IPS DF 6.9 (cell line): ENCODE results near the gene ITPR1.

ENCODE experiments used
- DNase-seq: peaks from one replicate; pipeline ENCODE4 v3.0.0-alpha.2; 2013; ENCODE audit warnings: low read depth, low spot score
- H3K27ac ChIP-seq: one replicate; pipeline ENCODE4 v1.5.1; 2013; ENCODE audit warnings: low read length, control low read depth
- H3K27me3 ChIP-seq: 2 replicates; pipeline ENCODE4 v1.6.1; 2013; ENCODE audit warnings: mild to moderate bottlenecking, low read length; ENCODE audit not compliant: control insufficient read depth, insufficient read depth
- H3K36me3 ChIP-seq: 2 replicates; pipeline ENCODE4 v1.6.1; 2013; ENCODE audit warnings: low read length; ENCODE audit not compliant: control insufficient read depth, insufficient read depth
- H3K4me1 ChIP-seq: 2 replicates; pipeline ENCODE4 v1.6.1; 2013; ENCODE audit warnings: low read length; ENCODE audit not compliant: control insufficient read depth, insufficient read depth
- H3K4me3 ChIP-seq: 2 replicates; pipeline ENCODE4 v1.5.1; 2013; ENCODE audit warnings: mild to moderate bottlenecking, low read length
- H3K9me3 ChIP-seq: 2 replicates; pipeline ENCODE4 v1.6.1; 2013; ENCODE audit warnings: low read length, inconsistent platforms; ENCODE audit not compliant: control insufficient read depth, insufficient read depth
- WGBS: extraction: QIAGEN DNeasy Blood & Tissue Kit; methylation state at CpG from one replicate; pipeline ENCODE4 v1.1.7; 2013; ENCODE audit warnings: mixed read lengths, missing lambda C conversion rate; ENCODE audit not compliant: insufficient read length, insufficient coverage; 5-methylcytosine and 5-hydroxymethylcytosine counted together

ITPR1 gene

DNA sequence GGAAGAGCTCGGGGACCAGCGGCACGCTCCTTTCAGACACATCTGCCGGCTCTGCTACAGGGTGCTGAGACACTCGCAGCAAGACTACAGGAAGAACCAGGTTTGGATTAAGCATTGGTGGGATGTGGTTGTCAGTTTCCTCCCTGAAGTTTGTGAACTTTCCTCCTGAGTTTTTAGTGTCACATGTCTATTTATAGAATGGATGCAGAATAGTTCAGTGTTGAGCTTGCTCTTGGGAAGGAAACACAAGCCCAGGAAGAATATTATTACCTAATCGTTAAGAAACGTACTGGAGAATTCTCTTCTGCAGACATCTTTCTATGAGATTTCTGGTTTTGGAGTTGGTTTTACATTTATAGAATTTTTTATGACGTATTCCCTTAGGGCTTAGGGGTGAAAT lies 172.0 kb downstream of the ITPR1 start:
- Histone ChIP-seq H3K4me1 (no peaks in the 10 kb centered on the region), H3K36me3 (no peaks in the 10 kb centered on the region), H3K4me3 (no peak overlapping the region), H3K27ac (no peak overlapping the region), H3K27me3 (no peaks in the 10 kb centered on the region), H3K9me3 (no peaks in the 10 kb centered on the region)
- DNase-seq = no peak
- no CpG with 5 or more reads among the region's 8 CpGs for WGBS

DNA sequence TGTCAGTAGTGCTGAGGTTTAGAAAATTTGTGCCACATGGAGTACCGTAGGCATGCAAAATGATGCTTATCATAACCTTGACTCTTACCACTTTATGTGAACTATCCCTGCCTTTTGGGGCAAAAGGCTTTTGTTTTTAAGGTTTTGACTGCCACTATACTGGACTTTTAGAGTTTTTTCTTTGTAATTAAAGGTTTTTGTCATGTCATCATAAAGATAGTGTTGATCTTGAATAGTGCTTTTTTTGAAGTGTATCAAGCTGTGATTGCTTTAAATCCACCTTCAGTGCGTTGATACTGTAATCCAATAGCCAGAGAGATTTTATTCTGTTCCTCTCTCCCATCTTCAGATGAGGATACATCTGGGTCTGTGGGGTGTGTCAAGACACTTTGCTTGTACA lies 172.9 kb downstream of the ITPR1 start:
- H3K36me3 ChIP-seq = no peaks in the 10 kb centered on the region
- H3K4me1 ChIP-seq = no peaks in the 10 kb centered on the region
- no peaks in the 10 kb centered on the region for H3K27me3 ChIP-seq
- no CpG with 5 or more reads among the region's 2 CpGs for WGBS
- H3K27ac ChIP-seq = no peak overlapping the region
- no peak overlapping the region for H3K4me3 ChIP-seq
- no peak for DNase-seq
- no peaks in the 10 kb centered on the region for H3K9me3 ChIP-seq

DNA sequence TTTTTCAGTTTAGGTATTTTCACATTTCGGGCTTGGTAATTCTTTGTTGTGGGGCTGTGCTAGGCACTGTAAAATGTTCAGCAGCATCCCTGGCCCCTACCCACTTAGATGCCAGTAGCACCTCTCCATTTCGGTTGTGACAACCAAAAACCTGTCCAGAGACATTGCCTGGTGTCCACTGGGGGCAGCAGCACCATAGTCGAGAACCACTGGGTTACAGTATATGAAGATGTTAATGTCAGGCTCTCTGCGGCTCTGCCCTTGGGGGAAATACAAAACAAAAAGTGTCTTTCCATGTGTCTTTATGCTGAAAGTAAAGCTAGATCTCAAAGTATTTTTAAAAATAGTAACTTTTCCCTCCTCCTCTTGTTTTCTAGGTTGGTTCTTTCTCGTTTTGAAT lies 177.2 kb downstream of the ITPR1 start:
- no peaks in the 10 kb centered on the region for H3K9me3 ChIP-seq
- no peaks in the 10 kb centered on the region for H3K4me1 ChIP-seq
- no CpG with 5 or more reads among the region's 5 CpGs for WGBS
- 0 out of 2 replicates have a peak, but pooled peaks cover 4% of the 10 kb centered on the region for H3K36me3 ChIP-seq
- H3K4me3 ChIP-seq = no peak overlapping the region
- no peaks in the 10 kb centered on the region for H3K27me3 ChIP-seq
- peak; percentile 13 for DNase-seq
- no peak overlapping the region for H3K27ac ChIP-seq

DNA sequence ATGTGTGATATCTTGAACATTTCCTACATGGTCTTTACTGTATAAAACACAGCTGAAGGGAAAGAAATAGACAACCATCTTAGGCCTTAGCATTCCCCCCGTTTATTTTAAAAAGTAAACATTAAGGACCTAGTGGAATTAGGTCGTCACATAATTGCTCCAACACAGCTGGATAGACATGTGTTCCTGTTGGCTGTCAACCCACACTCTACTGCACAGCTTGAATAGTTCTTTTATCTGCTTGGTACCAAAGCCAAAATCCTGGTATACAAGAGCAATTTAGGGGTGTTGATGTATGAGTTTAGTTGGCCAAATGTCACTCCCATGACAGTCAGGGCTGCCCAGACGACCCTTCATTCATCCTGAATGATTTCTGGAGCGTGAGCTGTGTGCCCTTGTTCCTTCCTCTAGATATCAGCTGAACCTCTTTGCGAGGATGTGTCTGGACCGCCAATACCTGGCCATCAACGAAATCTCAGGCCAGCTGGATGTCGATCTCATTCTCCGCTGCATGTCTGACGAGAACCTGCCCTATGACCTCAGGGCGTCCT lies 179.7 kb downstream of the ITPR1 start:
- no peak for DNase-seq
- 0 out of 2 replicates have a peak, but pooled peaks cover 4% of the 10 kb centered on the region for H3K36me3 ChIP-seq
- no peaks in the 10 kb centered on the region for H3K4me1 ChIP-seq
- H3K4me3 ChIP-seq = no peak overlapping the region
- no CpG with 5 or more reads among the region's 11 CpGs for WGBS
- no peaks in the 10 kb centered on the region for H3K27me3 ChIP-seq
- no peak overlapping the region for H3K27ac ChIP-seq
- no peaks in the 10 kb centered on the region for H3K9me3 ChIP-seq

DNA sequence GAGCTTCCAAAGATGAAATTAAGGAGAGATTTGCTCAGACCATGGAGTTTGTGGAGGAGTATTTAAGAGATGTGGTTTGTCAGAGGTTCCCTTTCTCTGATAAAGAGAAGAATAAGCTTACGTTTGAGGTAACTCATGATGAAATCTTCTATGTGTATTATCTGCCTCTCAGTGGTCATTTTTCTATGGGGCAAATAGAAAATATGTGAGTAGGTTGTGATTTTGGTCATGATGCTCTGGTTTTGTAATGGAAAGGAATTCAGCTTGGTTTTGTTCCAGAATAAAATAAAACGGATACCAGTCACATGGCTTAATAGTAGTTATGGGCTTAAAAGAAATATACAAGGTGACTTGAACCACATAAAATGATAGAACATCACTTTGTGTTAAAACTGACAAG lies 181.1 kb downstream of the ITPR1 start:
- WGBS = no CpG with 5 or more reads among the region's 2 CpGs
- Histone ChIP-seq H3K4me3 (no peak overlapping the region), H3K27ac (no peak overlapping the region), H3K27me3 (no peaks in the 10 kb centered on the region), H3K4me1 (no peaks in the 10 kb centered on the region), H3K9me3 (no peaks in the 10 kb centered on the region), H3K36me3 (0 out of 2 replicates have a peak, but pooled peaks cover 4% of the 10 kb centered on the region)
- no peak for DNase-seq

DNA sequence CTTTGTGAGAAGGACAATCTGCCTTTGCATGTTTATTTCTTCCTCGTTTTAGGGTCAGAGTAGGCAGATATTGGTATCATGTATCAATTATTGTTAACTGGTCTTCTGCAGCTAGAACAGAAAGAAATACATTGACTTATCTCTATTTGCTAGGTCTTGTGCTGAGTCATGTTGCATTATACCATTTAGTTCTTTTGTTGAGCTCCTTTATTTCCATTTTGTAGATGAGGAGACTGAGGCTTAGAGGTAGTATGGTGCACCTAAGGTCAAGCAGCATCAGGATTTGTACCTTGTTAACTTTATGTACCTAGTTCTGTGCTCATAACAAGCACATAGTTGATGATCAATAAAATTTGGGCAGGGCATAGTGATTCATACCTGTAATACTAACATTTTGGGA lies 182.6 kb downstream of the ITPR1 start:
- Histone ChIP-seq H3K27ac (no peak overlapping the region), H3K36me3 (0 out of 2 replicates have a peak, but pooled peaks cover 4% of the 10 kb centered on the region), H3K4me1 (no peaks in the 10 kb centered on the region), H3K9me3 (no peaks in the 10 kb centered on the region), H3K27me3 (no peaks in the 10 kb centered on the region), H3K4me3 (no peak overlapping the region)
- no CpG with 5 or more reads among the region's 1 CpG for WGBS
- no peak for DNase-seq

DNA sequence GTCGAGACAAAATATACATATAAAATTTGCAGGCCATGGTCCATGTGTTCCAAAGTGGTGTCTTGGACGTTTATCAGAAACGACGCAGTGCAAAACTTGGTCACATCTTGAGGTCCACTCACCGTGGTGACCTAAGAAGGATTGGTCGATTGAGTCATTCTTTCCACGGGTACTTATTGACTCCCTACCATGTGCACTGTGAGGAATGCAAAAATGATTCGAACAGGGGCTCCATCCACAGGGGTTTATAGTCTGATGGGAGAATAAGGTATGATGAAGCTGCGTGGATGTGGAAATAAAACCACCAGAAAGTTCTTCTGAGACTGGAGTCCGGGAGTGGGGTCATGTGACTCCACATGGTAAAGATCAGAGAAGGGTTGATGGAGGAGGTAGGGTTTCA lies 185.2 kb downstream of the ITPR1 start:
- Histone ChIP-seq H3K36me3 (no peaks in the 10 kb centered on the region), H3K9me3 (no peaks in the 10 kb centered on the region), H3K27ac (no peak overlapping the region), H3K27me3 (no peaks in the 10 kb centered on the region), H3K4me3 (no peak overlapping the region), H3K4me1 (no peaks in the 10 kb centered on the region)
- DNase-seq = no peak
- WGBS = no CpG with 5 or more reads among the region's 10 CpGs

DNA sequence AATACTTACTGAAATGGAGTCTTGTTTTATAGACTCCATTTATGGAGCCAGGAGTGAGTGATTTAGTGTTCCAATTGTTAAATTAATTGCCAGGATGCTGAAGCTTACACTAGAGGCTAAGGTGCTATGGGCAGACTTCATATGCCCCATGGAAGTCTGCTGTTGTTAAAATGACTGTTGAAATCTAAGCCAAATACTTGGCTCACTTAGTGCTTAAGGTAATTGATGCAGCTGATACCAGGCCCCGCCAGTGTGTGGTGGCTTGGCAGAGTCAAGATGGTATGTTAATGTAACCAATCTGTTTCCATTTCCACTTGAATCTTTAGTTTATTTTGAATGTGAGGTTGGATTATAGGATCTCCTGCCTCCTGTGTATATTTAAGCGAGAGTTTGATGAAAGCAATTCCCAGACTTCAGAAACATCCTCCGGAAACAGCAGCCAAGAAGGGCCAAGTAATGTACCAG lies 187.1 kb downstream of the ITPR1 start:
- H3K4me3 ChIP-seq = no peak overlapping the region
- no CpG with 5 or more reads among the region's 3 CpGs for WGBS
- no peak for DNase-seq
- H3K36me3 ChIP-seq = no peaks in the 10 kb centered on the region
- H3K27ac ChIP-seq = no peak overlapping the region
- H3K4me1 ChIP-seq = no peaks in the 10 kb centered on the region
- H3K27me3 ChIP-seq = no peaks in the 10 kb centered on the region
- H3K9me3 ChIP-seq = no peaks in the 10 kb centered on the region

DNA sequence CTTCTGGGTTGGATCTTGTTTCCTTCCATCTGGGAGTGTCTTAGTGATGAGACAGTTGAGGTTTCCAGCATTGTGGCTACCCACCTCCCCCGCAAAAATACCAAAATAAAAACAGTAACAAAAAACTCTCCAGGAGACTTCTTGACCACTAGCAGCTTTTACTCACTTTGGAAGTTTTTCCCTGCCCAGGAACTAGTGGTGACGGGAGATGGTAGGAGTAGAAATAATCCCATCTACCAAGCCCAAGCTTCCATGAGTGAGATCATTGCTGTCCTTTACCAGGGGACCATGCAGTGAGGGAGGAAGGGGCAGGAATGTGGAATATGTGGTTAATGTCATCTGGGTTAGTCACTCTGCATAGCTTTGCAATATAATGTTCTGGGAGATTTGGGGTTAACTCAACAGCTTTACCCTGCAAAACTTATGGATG lies 187.7 kb downstream of the ITPR1 start:
- Histone ChIP-seq H3K4me3 (no peak overlapping the region), H3K27ac (no peak overlapping the region), H3K4me1 (no peaks in the 10 kb centered on the region), H3K9me3 (no peaks in the 10 kb centered on the region), H3K36me3 (no peaks in the 10 kb centered on the region), H3K27me3 (no peaks in the 10 kb centered on the region)
- DNase-seq = no peak
- WGBS = no CpG with 5 or more reads among the region's 2 CpGs

DNA sequence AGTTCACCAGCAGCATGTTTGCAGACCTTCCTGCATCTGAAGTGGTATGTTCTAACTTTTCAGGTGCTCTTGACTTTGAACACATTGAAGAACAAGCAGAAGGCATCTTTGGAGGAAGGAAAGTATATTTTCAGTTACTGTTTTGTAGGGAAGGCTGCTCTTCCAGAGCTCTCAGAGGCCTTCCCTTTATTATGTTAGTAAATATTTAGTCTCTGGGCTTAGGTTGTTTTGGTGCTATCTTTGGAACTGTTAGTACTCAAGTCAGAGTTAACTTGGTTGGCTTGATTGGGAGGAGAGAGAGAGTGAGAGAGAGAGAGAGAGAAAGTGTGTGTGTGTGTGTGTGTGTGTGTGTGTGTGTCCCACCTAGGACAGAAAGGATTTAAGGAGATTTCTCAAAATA lies 188.2 kb downstream of the ITPR1 start:
- no peaks in the 10 kb centered on the region for H3K36me3 ChIP-seq
- H3K4me3 ChIP-seq = no peak overlapping the region
- H3K4me1 ChIP-seq = no peaks in the 10 kb centered on the region
- no peak overlapping the region for H3K27ac ChIP-seq
- H3K9me3 ChIP-seq = no peaks in the 10 kb centered on the region
- H3K27me3 ChIP-seq = no peaks in the 10 kb centered on the region
- no peak for DNase-seq

DNA sequence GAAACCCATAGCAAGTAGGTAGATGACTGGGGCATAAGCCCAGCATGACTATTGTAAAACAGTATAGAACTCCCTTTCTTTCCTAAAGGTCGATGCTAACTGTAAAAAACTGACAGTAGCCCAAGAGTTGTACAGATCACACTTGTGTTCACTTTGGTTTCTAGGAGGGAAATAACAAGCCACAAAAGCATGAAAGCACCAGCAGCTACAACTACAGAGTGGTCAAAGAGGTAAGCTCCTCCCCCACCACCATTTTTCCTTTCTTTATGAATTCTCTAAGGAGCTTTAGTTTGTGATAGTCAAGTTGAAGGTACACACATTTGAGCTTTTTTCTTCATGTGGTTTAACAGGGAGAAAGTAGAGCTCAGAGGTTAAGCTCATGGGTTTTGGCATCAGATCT lies 191.0 kb downstream of the ITPR1 start:
- no peaks in the 10 kb centered on the region for H3K36me3 ChIP-seq

More for the DNA sequence above, 191.0 kb downstream of the ITPR1 start:
- no peak for DNase-seq
- H3K4me3 ChIP-seq = no peak overlapping the region
- no CpG with 5 or more reads among the region's 1 CpG for WGBS
- H3K9me3 ChIP-seq = no peaks in the 10 kb centered on the region
- H3K4me1 ChIP-seq = no peaks in the 10 kb centered on the region
- no peaks in the 10 kb centered on the region for H3K27me3 ChIP-seq
- H3K27ac ChIP-seq = no peak overlapping the region
